ENCODE measurements around the gene CDCP1. TPM values are rescaled to one million over a fixed set of nuclear protein-coding genes. Genes with fewer than 3 reads are reported as not detected.

CDCP1 gene
- total RNA-seq, 1 donor from 2014 or later = 0.53 TPM

Other genes with a start within 250 kb of the CDCP1 start
- gene ZDHHC3, start 170.2 kb downstream of the CDCP1 start, total RNA-seq = 36.6 TPM
- gene EXOSC7, start 170.1 kb downstream of the CDCP1 start, total RNA-seq = 14.6 TPM
- 25.5 TPM for gene CLEC3B, start 120.1 kb downstream of the CDCP1 start, total RNA-seq
- gene TMEM158, start 79.9 kb upstream of the CDCP1 start, total RNA-seq = 1.1 TPM
- 11.8 TPM for gene LARS2, start 242.2 kb upstream of the CDCP1 start, total RNA-seq